OCI-LY7 (cell line): ENCODE data around the gene CSTF1.

ENCODE experiments used
- EZH2phosphoT487 ChIP-seq: fragments of 200-600 bp; sonication (generic); IDR thresholded peaks from 2 replicates; pipeline ENCODE4 v1.6.1; 2018; ENCODE audit warnings: low read depth, borderline replicate concordance, mild to moderate bottlenecking, mixed run types, antibody characterized with exemption, low read length, moderate library complexity, mixed read lengths
- TF ChIP-seq, protein P1 (sequence below): fragments of 200-600 bp; sonication (generic); conservative IDR thresholded peaks from 2 replicates; pipeline ENCODE4 v1.5.1; 2014; ENCODE audit warnings: mild to moderate bottlenecking, antibody characterized with exemption, low read length, moderate library complexity, mixed read lengths

DNA sequence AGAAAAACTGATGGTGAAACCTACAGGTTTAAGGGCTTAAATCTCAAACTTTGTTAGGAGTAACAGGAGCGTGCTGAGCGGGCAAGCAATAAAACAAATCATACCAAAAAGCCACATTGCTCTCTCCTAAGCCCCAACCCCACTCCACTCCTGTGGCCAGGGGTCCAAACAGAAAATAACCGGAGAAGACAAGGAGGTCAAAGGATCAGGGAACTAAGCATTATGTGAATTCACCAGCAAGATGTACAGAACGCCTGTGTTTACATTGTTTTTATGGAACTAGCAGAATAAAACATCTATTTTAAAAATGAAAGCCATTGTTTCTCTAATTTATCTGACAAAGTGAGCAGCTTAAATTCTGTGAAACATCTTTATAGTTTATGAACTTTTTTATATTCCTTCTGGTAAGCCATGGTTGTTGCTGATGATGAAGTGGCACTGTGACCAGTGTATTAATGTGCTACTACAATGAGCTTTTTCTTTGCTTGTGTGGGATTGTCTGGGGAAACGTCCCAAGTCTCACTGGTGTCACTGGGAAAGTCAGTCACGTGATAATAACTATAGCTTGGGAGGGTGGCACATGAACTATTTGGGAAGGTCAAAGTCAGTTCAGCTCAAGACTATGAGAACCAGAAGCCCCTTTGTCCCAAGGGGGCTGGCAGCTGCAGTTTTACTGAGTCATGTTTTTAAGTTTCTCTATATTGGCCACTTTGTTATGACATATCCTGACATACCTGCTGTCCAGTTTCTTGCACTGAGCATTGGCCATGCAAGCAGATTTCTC is 23.9 kb upstream of the CSTF1 start:
- TF ChIP-seq, protein P1, sequence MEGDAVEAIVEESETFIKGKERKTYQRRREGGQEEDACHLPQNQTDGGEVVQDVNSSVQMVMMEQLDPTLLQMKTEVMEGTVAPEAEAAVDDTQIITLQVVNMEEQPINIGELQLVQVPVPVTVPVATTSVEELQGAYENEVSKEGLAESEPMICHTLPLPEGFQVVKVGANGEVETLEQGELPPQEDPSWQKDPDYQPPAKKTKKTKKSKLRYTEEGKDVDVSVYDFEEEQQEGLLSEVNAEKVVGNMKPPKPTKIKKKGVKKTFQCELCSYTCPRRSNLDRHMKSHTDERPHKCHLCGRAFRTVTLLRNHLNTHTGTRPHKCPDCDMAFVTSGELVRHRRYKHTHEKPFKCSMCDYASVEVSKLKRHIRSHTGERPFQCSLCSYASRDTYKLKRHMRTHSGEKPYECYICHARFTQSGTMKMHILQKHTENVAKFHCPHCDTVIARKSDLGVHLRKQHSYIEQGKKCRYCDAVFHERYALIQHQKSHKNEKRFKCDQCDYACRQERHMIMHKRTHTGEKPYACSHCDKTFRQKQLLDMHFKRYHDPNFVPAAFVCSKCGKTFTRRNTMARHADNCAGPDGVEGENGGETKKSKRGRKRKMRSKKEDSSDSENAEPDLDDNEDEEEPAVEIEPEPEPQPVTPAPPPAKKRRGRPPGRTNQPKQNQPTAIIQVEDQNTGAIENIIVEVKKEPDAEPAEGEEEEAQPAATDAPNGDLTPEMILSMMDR: no peak
- TF ChIP-seq EZH2phosphoT487: no peak
